ENCODE measurements around the gene ALOX15B.

DNA sequence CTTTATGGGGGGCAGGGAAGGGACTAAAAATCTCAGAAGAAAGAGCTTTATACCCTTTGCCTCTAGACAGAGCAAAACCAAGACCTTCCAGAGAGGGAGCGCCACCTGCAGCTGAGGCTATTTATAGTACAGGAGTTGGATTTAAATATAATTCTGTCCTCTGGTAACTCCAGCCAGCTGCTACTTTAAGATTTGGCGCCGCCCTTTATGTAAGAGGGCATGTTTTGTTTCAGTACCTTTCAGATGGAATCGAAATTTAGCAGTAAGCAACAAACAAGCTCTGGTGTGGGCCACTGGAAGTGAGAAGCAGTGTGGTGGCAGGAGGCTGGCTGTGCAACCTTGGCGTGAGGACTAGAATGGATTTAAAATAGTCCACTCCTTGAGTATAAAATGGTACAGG lies 41.7 kb upstream of the ALOX15B start:
- TF ChIP-seq FOXA1 (IDR thresholded peaks at IDR 0.05): no peak
- TF ChIP-seq HDGF (IDR thresholded peaks at IDR 0.05; ENCODE audit: borderline replicate concordance): no peak
- TF ChIP-seq BHLHE40 (IDR thresholded peaks at IDR 0.05; ENCODE audit: borderline replicate concordance): no peak
- no peak for TF ChIP-seq NFRKB (IDR thresholded peaks at IDR 0.05)
- TF ChIP-seq CTBP1 (IDR thresholded peaks at IDR 0.05; ENCODE audit: borderline replicate concordance): no peak
- TF ChIP-seq, protein P1, sequence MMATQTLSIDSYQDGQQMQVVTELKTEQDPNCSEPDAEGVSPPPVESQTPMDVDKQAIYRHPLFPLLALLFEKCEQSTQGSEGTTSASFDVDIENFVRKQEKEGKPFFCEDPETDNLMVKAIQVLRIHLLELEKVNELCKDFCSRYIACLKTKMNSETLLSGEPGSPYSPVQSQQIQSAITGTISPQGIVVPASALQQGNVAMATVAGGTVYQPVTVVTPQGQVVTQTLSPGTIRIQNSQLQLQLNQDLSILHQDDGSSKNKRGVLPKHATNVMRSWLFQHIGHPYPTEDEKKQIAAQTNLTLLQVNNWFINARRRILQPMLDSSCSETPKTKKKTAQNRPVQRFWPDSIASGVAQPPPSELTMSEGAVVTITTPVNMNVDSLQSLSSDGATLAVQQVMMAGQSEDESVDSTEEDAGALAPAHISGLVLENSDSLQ (IDR thresholded peaks at IDR 0.05): no peak
- no peak for TF ChIP-seq LEF1 (IDR thresholded peaks at IDR 0.05; ENCODE audit: borderline replicate concordance)
- TF ChIP-seq SP1 (IDR thresholded peaks at IDR 0.05): no peak
